ENCODE data around the gene THY1.
"Not testable (repeated sequence)": the region's sequence is repeated elsewhere in the genome, so short reads cannot be mapped to it uniquely, and the experiment has no call there.

The THY1 gene

GRCh38 chr11:119450590-119451326 lies 27.8 kb upstream of the THY1 start:
- Mint-ChIP-seq H3K27me3 (peaks cover 19 to 38% of the 10 kb centered on the region in 2 donors), H3K4me3 (no peak overlapping the region)
- no peak for ATAC-seq (replicated peaks)

GRCh38 chr11:119449498-119449897 lies 26.5 kb upstream of the THY1 start:
- Mint-ChIP-seq H3K4me1 (peaks cover 5 to 9% of the 10 kb centered on the region in 2 donors), H3K9me3 (no peaks in the 10 kb centered on the region), H3K36me3 (no peaks in the 10 kb centered on the region), H3K27ac (no peak overlapping the region), H3K4me3 (no peak overlapping the region), H3K27me3 (peaks cover 14 to 34% of the 10 kb centered on the region in 2 donors)
- ATAC-seq (replicated peaks) (no peak), DNase-seq (no peak)

More at GRCh38 chr11:119450590-119451326, 27.8 kb upstream of the THY1 start:
- peaks cover 5 to 9% of the 10 kb centered on the region in 2 donors for H3K4me1 Mint-ChIP-seq
- no peaks in the 10 kb centered on the region for H3K36me3 Mint-ChIP-seq
- DNase-seq, result no peak
- H3K9me3 Mint-ChIP-seq, result no peaks in the 10 kb centered on the region
- no peak overlapping the region for H3K27ac Mint-ChIP-seq

GRCh38 chr11:119448380-119448779 lies 25.4 kb upstream of the THY1 start:
- H3K36me3 Mint-ChIP-seq, result no peaks in the 10 kb centered on the region
- H3K27ac Mint-ChIP-seq, result no peak overlapping the region
- H3K4me1 Mint-ChIP-seq, result peaks cover 5 to 9% of the 10 kb centered on the region in 2 donors
- ATAC-seq (replicated peaks) (no peak), DNase-seq (no peak)
- H3K4me3 Mint-ChIP-seq, result no peak overlapping the region
- H3K9me3 Mint-ChIP-seq, result no peaks in the 10 kb centered on the region
- peaks cover 8 to 34% of the 10 kb centered on the region in 2 donors for H3K27me3 Mint-ChIP-seq

- Mint-ChIP-seq H3K27ac (no peak overlapping the region), H3K4me1 (peaks cover 5 to 9% of the 10 kb centered on the region in 2 donors), H3K4me3 (no peak overlapping the region), H3K27me3 (peaks cover 5 to 32% of the 10 kb centered on the region in 2 donors), H3K36me3 (no peaks in the 10 kb centered on the region), H3K9me3 (peaks cover 0 to under 1% of the 10 kb centered on the region in 2 donors)
- DNase-seq (no peak), ATAC-seq (replicated peaks) (peak in 1 of 2 donors; percentile 19)
These were observed 24.8 kb upstream of the THY1 start for GRCh38 chr11:119447664-119448242.

- no peak overlapping the region for H3K27ac Mint-ChIP-seq
- no peaks in the 10 kb centered on the region for H3K36me3 Mint-ChIP-seq
- ATAC-seq (replicated peaks) (no peak), DNase-seq (no peak)
- H3K27me3 Mint-ChIP-seq, result peaks cover 5 to 26% of the 10 kb centered on the region in 2 donors
- peaks cover 5 to 9% of the 10 kb centered on the region in 2 donors for H3K4me1 Mint-ChIP-seq
- no peak overlapping the region for H3K4me3 Mint-ChIP-seq
- H3K9me3 Mint-ChIP-seq, result peaks cover 0 to 2% of the 10 kb centered on the region in 2 donors
These were observed 24.1 kb upstream of the THY1 start for GRCh38 chr11:119446871-119447663.

- H3K27ac Mint-ChIP-seq, result no peak overlapping the region
- peaks cover 0 to 2% of the 10 kb centered on the region in 2 donors for H3K9me3 Mint-ChIP-seq
- no peak overlapping the region for H3K4me3 Mint-ChIP-seq
- no peak for ATAC-seq (replicated peaks)
- H3K27me3 Mint-ChIP-seq, result peaks cover 5 to 27% of the 10 kb centered on the region in 2 donors
- no peaks in the 10 kb centered on the region for H3K36me3 Mint-ChIP-seq
- peaks cover 5 to 10% of the 10 kb centered on the region in 2 donors for H3K4me1 Mint-ChIP-seq
- no peak for DNase-seq
These were observed 23.5 kb upstream of the THY1 start for GRCh38 chr11:119446434-119446833.

GRCh38 chr11:119445850-119446249 lies 22.9 kb upstream of the THY1 start:
- H3K4me3 Mint-ChIP-seq, result no peak overlapping the region
- peaks cover 0 to 2% of the 10 kb centered on the region in 2 donors for H3K9me3 Mint-ChIP-seq
- H3K27me3 Mint-ChIP-seq, result peaks cover 5 to 33% of the 10 kb centered on the region in 2 donors
- no peaks in the 10 kb centered on the region for H3K36me3 Mint-ChIP-seq
- H3K4me1 Mint-ChIP-seq, result peaks cover 7 to 16% of the 10 kb centered on the region in 2 donors
- DNase-seq (no peak), ATAC-seq (replicated peaks) (no peak)
- no peak overlapping the region for H3K27ac Mint-ChIP-seq

- H3K4me1 Mint-ChIP-seq, result peaks cover 8 to 21% of the 10 kb centered on the region in 2 donors
- H3K9me3 Mint-ChIP-seq, result peaks cover 0 to 2% of the 10 kb centered on the region in 2 donors
- no peaks in the 10 kb centered on the region for H3K36me3 Mint-ChIP-seq
- H3K4me3 Mint-ChIP-seq, result no peak overlapping the region
- H3K27me3 Mint-ChIP-seq, result peaks cover 5 to 37% of the 10 kb centered on the region in 2 donors
- no peak overlapping the region for H3K27ac Mint-ChIP-seq
- ATAC-seq (replicated peaks) (no peak), DNase-seq (no peak)
These were observed 22.4 kb upstream of the THY1 start for GRCh38 chr11:119445379-119445778.

- peaks cover 0 to 3% of the 10 kb centered on the region in 2 donors for H3K36me3 Mint-ChIP-seq
- peaks cover 4% of the 10 kb centered on the region in 2 donors for H3K9me3 Mint-ChIP-seq
- H3K4me3 Mint-ChIP-seq, result no peak overlapping the region
- H3K4me1 Mint-ChIP-seq, result peaks cover 3 to 12% of the 10 kb centered on the region in 2 donors
- ATAC-seq (replicated peaks) (no peak), DNase-seq (no peak)
- H3K27me3 Mint-ChIP-seq, result peaks cover 5 to 22% of the 10 kb centered on the region in 2 donors
- H3K27ac Mint-ChIP-seq, result no peak overlapping the region
These were observed 18.9 kb upstream of the THY1 start for GRCh38 chr11:119441898-119442243.

GRCh38 chr11:119438599-119438998 lies 15.6 kb upstream of the THY1 start:
- Mint-ChIP-seq H3K36me3 (peaks cover 0 to 7% of the 10 kb centered on the region in 2 donors), H3K9me3 (peaks cover 7 to 9% of the 10 kb centered on the region in 2 donors), H3K4me1 (peaks cover 3 to 12% of the 10 kb centered on the region in 2 donors), H3K27me3 (peaks cover 0 to 22% of the 10 kb centered on the region in 2 donors), H3K27ac (no peak overlapping the region), H3K4me3 (no peak overlapping the region)
- no peak for ATAC-seq (replicated peaks)
- DNase-seq, result no peak

GRCh38 chr11:119437521-119437920 lies 14.5 kb upstream of the THY1 start:
- ATAC-seq (replicated peaks); H3K36me3 Mint-ChIP-seq; H3K9me3 Mint-ChIP-seq; H3K27ac Mint-ChIP-seq; DNase-seq; H3K4me3 Mint-ChIP-seq: not testable (repeated sequence)
- Mint-ChIP-seq H3K4me1 (peaks cover 3 to 12% of the 10 kb centered on the region in 2 donors), H3K27me3 (peaks cover 0 to 22% of the 10 kb centered on the region in 2 donors)

- no peak overlapping the region for H3K27ac Mint-ChIP-seq
- H3K4me3 Mint-ChIP-seq, result no peak overlapping the region
- no peak for ATAC-seq (replicated peaks)
- peaks cover 0 to 7% of the 10 kb centered on the region in 2 donors for H3K36me3 Mint-ChIP-seq
- H3K4me1 Mint-ChIP-seq, result peaks cover 3 to 12% of the 10 kb centered on the region in 2 donors
- DNase-seq, result no peak
- H3K27me3 Mint-ChIP-seq, result peaks cover 7 to 27% of the 10 kb centered on the region in 2 donors
- peaks cover 7% of the 10 kb centered on the region in 2 donors for H3K9me3 Mint-ChIP-seq
These were observed 13.7 kb upstream of the THY1 start for GRCh38 chr11:119436711-119437110.

- DNase-seq, result no peak
- peaks cover 3 to 7% of the 10 kb centered on the region in 2 donors for H3K4me1 Mint-ChIP-seq
- H3K27ac Mint-ChIP-seq, result no peak overlapping the region
- no peak for ATAC-seq (replicated peaks)
- peaks cover 7% of the 10 kb centered on the region in 2 donors for H3K9me3 Mint-ChIP-seq
- peaks cover 0 to 7% of the 10 kb centered on the region in 2 donors for H3K36me3 Mint-ChIP-seq
- H3K27me3 Mint-ChIP-seq, result peaks cover 13 to 30% of the 10 kb centered on the region in 2 donors
- no peak overlapping the region for H3K4me3 Mint-ChIP-seq
These were observed 13.1 kb upstream of the THY1 start for GRCh38 chr11:119436093-119436492.

- Mint-ChIP-seq H3K36me3 (peaks cover 0 to 7% of the 10 kb centered on the region in 2 donors), H3K27me3 (peaks cover 24 to 33% of the 10 kb centered on the region in 2 donors), H3K4me1 (no peaks in the 10 kb centered on the region), H3K27ac (no peak overlapping the region), H3K4me3 (no peak overlapping the region), H3K9me3 (peaks cover 7% of the 10 kb centered on the region in 2 donors)
- DNase-seq (no peak), ATAC-seq (replicated peaks) (no peak)
These were observed 11.8 kb upstream of the THY1 start for GRCh38 chr11:119434591-119435330.

All from stimulated activated naive B cell treated with anti-CD40 and anti-IgM and Interleukin-4, amounts not matched to agents 10 μg/mL and 1 μg/mL and 100 μg/mL, for 72 hours (primary cell).